Erythroblast (primary cell): ENCODE data around the gene IL17RC.

ENCODE experiments used
- DNase-seq, 2 experiments: peaks; one replicate each; lab custom pipeline; 2025; lab: John Stamatoyannopoulos, UW
- GATA1 ChIP-seq: IDR thresholded peaks from 2 replicates; pipeline ENCODE4 v1.6.1; 2011; ENCODE audit warnings: low read depth, mild to moderate bottlenecking, control low read depth, low read length, moderate library complexity
- POLR2A ChIP-seq: IDR thresholded peaks from 2 replicates; pipeline ENCODE4 v1.6.1; 2011; ENCODE audit warnings: mild to moderate bottlenecking, low read length

IL17RC gene

DNA sequence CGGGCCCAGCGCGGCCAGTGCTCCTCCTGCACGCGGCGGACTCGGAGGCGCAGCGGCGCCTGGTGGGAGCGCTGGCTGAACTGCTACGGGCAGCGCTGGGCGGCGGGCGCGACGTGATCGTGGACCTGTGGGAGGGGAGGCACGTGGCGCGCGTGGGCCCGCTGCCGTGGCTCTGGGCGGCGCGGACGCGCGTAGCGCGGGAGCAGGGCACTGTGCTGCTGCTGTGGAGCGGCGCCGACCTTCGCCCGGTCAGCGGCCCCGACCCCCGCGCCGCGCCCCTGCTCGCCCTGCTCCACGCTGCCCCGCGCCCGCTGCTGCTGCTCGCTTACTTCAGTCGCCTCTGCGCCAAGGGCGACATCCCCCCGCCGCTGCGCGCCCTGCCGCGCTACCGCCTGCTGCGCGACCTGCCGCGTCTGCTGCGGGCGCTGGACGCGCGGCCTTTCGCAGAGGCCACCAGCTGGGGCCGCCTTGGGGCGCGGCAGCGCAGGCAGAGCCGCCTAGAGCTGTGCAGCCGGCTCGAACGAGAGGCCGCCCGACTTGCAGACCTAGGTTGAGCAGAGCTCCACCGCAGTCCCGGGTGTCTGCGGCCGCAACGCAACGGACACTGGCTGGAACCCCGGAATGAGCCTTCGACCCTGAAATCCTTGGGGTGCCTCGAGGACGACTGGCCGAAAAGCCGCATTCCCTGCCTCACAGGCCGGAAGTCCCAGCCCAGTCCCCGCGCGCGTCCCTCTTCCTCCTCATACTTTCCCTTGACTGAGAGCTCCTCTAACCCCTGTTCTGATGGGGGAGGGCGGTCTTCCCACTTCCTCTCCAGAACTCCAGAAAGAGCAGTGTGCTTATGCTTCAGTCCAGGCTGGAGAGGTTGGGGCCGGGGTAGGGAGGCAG lies 1.4 kb upstream of the IL17RC start:
- DNase-seq = peak; percentile 78 to 80
- TF ChIP-seq GATA1 = no peak
- TF ChIP-seq POLR2A = peak; percentile 61

DNA sequence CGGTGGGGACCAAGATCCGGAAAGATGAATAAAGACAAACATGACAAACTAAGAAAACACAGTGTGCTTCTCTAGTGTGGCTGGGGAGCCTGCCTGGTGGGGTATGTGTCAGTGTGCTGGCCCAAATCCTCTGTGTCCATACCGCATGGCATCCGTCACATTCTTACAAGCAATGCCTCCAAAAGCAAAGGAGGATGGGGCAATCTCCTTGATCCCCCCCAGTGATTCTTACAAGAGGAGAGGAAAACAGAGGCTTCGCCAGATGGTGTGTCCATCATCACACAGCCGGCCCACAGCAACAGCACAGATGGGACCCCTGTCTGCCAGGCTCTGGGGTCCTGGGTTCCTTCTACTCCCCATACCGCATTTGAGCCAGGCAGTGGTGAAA lies 558 bp upstream of the IL17RC start:
- no peak for DNase-seq
- no peak for TF ChIP-seq GATA1
- no peak for TF ChIP-seq POLR2A

GRCh38 chr3:9917820-9918219 lies 922 bp downstream of the IL17RC start:
- no peak for TF ChIP-seq POLR2A
- TF ChIP-seq GATA1 = no peak
- no peak for DNase-seq

DNA sequence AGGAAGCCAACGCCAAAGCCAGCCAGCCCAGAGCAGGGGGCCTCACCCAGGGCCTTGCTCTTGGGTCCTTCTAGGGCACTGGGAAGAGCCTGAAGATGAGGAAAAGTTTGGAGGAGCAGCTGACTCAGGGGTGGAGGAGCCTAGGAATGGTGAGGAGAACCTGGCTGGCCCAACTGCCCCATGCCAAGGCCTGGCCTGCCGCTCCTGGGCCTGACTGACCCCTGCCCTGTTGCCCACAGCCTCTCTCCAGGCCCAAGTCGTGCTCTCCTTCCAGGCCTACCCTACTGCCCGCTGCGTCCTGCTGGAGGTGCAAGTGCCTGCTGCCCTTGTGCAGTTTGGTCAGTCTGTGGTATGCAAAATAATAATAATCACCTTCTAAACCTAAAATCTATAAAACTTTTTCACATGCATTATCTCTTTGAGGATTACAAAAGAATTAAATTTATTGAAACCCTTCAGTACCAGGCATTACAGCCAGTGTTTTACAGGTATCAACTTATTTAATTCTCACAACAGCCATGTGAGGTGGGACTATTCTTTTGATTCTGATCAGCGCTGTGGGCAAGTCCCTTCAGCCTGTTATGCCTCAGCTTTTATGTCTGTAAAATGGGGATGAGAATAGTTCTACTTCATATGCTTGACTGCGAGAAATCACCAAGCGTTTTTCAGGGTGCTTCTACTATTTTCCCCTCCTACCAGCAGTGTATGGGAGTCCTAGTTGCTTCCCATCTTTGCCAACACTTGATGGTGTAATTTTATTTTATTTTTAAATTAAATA lies 1.6 kb downstream of the IL17RC start:
- DNase-seq = no peak
- no peak for TF ChIP-seq GATA1
- TF ChIP-seq POLR2A = no peak

DNA sequence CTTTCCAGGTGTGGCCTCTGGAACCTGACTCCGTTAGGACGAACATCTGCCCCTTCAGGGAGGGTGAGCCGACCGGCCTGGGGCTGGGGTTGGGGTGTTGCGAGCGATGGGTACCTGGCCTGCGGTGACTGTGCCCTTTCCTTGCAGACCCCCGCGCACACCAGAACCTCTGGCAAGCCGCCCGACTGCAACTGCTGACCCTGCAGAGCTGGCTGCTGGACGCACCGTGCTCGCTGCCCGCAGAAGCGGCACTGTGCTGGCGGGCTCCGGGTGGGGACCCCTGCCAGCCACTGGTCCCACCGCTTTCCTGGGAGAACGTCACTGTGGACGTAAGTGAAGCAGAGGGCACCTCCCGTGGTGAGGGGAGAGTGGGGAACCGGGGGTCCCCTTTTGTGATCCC lies 11.3 kb downstream of the IL17RC start:
- TF ChIP-seq POLR2A = no peak
- TF ChIP-seq GATA1 = no peak
- no peak for DNase-seq

DNA sequence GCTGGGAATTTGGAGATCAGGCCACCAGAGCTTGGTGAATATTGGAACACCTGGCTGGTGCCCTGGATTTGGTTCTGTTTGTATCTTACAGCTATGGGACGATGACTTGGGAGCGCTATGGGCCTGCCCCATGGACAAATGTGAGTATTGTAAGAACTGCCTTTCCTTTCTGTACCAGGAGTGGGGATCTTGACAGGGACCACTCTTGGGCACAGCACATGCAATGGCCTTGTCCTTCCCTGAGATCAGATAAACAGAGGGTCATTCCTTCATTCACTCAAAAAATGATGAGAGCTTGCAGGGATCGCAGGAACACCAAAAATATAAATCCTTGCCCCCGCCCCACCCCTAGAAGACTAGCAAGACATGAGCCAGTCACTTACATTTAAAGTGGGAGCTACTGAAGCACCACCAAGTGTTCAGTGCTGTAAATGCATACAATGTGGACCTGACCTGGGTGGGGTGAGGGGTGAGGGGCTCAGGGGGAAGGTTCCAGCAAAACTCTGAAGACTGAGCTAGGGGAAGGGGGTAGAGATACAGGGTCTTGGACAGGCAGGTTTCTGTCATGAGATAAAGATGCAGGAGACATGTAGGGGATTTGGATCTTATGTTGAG lies 14.0 kb downstream of the IL17RC start:
- no peak for TF ChIP-seq GATA1
- no peak for TF ChIP-seq POLR2A

GRCh38 chr3:9932535-9932842 lies 15.6 kb downstream of the IL17RC start:
- no peak for DNase-seq
- TF ChIP-seq GATA1 (no peak), POLR2A (no peak)

More for the DNA sequence above, 14.0 kb downstream of the IL17RC start:
- DNase-seq = peak in 1 of 2 experiments; percentile 23

DNA sequence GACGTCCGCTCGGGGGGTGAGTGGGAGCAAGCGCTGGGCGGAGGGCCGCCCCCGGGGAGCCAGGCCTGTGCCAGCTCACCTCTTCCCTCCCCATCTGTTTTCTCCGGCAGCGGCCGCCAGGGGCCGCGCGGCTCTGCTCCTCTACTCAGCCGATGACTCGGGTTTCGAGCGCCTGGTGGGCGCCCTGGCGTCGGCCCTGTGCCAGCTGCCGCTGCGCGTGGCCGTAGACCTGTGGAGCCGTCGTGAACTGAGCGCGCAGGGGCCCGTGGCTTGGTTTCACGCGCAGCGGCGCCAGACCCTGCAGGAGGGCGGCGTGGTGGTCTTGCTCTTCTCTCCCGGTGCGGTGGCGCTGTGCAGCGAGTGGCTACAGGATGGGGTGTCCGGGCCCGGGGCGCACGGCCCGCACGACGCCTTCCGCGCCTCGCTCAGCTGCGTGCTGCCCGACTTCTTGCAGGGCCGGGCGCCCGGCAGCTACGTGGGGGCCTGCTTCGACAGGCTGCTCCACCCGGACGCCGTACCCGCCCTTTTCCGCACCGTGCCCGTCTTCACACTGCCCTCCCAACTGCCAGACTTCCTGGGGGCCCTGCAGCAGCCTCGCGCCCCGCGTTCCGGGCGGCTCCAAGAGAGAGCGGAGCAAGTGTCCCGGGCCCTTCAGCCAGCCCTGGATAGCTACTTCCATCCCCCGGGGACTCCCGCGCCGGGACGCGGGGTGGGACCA lies 16.1 kb downstream of the IL17RC start:
- peak; percentile 84 to 89 for DNase-seq
- TF ChIP-seq POLR2A = no peak
- TF ChIP-seq GATA1 = no peak

GRCh38 chr3:9933561-9934234 lies 16.8 kb downstream of the IL17RC start, which contains the start of gene CRELD1:
CRELD1 (plus strand) TSS chr3:9933834; CDS start chr3:9934439, 605 bp downstream.
- TF ChIP-seq GATA1 = no peak
- TF ChIP-seq POLR2A = peak; percentile 79
- peak; percentile 94 to 97 for DNase-seq

GRCh38 chr3:9934235-9934621 lies 17.3 kb downstream of the IL17RC start:
- TF ChIP-seq POLR2A (no peak), GATA1 (no peak)
- peak; percentile 69 to 77 for DNase-seq

DNA sequence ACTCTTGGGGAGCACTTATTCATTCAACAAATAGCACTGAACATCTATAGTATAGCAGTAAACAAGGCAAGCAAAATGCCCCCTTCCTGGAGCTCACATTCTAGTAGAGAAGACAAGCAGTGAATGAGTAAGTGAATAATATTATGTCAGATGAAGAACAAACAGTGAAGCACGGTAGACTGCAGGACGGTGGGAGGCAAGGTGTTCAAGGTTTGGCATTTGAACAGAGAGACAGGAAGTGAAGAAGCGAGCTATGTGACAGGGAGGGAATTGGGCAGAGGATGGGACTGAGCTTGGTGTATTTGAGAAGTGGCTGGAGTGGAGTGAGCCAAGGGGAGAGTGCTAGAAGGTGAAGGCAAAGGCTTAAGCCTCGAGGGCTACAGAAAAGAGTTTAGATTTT lies 18.1 kb downstream of the IL17RC start:
- no peak for DNase-seq
- no peak for TF ChIP-seq GATA1
- TF ChIP-seq POLR2A = no peak

DNA sequence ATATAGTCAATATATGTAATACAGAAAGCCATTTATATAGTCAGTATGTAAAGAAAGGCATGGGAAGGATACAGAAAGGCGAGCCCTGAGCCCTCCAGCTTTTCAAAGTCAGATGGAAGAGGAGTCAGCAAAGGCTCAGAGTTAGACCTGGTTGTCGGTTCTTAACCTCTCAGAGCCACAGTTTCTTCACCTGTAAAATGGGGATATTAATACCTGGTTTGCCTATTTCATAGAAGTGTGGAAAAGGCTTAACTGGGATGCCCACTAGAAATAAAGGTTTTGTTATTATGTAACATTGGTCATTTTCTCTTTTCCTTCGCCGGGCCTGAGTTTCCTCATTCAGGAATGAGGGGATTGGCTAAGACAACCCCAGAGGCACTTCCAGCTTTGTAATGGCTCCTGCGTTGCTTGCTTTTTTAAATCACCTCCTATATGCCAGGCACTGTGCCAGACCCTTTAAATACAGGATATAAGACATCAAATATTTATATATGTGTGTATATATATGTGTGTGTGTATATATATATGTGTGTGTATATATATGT lies 19.1 kb downstream of the IL17RC start:
- no peak for TF ChIP-seq POLR2A
- TF ChIP-seq GATA1 = no peak
- DNase-seq = no peak
